NCI-H2107 (cell line): ENCODE data around the gene DGKQ.

Source experiments
- DNase-seq: peaks from one replicate; lab custom pipeline; 2025; lab: John Stamatoyannopoulos, UW

DGKQ gene, protein sequence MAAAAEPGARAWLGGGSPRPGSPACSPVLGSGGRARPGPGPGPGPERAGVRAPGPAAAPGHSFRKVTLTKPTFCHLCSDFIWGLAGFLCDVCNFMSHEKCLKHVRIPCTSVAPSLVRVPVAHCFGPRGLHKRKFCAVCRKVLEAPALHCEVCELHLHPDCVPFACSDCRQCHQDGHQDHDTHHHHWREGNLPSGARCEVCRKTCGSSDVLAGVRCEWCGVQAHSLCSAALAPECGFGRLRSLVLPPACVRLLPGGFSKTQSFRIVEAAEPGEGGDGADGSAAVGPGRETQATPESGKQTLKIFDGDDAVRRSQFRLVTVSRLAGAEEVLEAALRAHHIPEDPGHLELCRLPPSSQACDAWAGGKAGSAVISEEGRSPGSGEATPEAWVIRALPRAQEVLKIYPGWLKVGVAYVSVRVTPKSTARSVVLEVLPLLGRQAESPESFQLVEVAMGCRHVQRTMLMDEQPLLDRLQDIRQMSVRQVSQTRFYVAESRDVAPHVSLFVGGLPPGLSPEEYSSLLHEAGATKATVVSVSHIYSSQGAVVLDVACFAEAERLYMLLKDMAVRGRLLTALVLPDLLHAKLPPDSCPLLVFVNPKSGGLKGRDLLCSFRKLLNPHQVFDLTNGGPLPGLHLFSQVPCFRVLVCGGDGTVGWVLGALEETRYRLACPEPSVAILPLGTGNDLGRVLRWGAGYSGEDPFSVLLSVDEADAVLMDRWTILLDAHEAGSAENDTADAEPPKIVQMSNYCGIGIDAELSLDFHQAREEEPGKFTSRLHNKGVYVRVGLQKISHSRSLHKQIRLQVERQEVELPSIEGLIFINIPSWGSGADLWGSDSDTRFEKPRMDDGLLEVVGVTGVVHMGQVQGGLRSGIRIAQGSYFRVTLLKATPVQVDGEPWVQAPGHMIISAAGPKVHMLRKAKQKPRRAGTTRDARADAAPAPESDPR

DNA sequence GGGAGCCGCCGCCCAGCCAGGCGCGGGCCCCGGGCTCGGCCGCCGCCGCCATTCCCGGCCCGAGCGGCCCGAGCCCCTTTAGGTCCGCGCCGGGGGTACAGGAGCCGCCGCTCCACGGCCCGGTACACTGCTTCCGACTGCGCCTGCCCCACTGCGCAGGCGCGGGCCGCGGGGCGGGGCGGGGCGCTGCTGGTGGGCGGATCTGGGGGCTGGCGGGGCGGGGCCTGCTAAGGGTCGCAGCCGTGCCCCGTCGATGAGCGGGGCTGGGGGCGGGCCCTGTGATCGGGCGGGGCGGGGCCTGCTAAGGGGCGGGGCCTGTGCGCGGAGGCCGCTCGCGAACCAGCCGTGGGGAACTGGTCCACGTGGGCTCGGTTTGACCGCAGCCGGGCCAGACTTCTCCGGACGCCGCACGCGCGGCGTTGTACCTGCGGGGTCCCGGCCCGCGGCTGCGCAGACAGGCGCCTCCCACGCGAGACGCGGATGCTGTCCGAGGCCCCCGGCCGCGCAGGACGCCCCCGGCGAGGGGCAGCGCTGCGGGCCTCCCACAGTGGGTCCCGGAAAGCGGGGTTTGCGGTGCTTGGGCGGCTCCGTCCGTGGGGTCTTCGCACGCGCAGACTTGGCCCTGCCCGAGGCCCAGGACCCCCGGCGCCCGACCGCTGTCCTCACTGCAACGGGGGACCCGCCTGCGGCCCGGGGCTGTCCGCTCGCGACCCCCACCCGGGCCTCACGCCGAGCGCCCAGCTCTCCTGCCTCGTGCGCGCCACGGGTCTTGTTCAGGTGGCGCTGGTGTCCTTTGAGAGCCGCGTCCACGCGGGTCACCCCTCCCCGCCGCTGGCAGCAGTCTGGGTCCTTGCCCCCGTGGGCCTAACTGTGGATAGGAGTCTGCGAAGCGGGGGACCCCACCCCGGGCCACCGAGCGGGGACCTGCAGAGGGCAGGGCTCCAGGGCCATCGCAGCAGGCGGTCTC, at the start of gene DGKQ:
Gene DGKQ (minus strand): TSS at position 139 of the 967 bp plus-strand sequence. CDS start 87 bp downstream, at position 52.
- no peak for DNase-seq

DNA sequence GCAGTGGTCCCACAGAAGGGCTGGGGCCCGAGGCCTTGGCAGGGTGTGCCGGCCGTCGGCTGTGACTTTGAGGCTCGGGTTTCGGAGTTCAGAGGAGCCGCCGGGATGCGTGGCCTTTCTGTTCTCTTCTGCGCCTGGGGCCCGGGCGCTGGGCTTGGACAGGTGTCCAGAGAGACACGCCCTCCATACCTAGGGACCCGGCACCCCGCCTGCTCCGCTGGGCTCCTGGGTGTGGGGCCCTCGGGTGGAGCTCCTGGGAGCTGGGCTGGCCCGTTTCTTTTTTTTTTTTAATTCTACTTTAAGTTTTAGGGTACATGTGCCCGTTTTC, 49.3 kb upstream of the DGKQ start:
- DNase-seq: no peak

DNA sequence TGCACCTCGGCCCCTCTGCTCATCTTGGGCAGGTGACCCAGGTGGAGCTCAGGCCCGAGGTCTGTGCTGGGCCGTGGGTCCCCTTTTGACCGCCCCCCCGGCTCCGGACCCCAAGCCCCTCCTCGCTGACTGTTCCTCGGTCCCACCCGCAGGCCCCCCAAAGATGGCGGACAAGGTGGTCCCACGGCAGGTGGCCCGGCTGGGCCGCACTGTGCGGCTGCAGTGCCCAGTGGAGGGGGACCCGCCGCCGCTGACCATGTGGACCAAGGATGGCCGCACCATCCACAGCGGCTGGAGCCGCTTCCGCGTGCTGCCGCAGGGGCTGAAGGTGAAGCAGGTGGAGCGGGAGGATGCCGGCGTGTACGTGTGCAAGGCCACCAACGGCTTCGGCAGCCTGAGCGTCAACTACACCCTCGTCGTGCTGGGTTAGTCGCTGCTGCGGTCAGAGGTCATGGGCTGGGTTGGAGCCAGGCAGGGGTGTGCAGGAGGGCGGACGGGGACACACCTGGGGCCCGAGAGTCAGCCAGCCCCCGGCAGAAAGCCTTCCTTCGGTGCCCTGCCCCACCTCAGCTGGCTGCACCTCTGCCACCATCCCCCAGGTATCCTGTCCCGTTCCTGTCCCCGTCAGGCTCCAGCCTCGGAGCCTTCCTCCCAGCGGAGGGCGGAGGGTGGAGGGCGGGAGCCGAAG, 48.8 kb upstream of the DGKQ start:
- no peak for DNase-seq

DNA sequence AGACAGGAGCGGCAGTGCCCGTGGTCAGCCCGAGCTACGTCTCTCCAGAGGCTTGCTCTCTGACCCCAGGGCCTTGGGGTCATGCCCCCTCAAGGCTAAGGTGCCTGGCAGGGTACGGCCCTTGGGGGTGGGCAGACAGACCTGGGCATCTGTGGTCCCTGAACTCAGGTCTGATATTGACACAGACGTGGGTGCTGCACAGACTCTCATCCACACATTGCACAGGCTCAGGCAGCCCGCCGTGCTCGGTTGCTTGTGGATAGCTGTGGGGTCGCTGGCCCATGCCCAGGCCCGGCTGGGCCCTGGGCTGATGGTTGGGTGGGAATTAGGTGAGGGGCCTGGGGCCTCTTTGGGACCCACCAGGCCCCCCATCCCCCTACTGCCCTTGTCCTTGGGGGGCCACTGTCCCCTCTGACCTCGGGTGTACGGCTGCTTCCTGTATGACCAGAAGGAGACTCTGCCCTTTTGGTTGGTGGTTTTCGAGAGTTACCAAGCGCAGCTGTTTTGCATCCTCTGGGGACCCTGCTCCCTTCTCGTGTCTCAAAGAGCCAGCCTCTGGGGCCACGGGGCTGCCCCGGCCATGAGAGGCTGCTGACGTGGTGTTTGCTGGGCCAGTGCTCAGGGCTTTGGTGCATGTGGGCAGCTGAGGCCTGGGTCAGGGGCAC, 48.1 kb upstream of the DGKQ start:
- no peak for DNase-seq

DNA sequence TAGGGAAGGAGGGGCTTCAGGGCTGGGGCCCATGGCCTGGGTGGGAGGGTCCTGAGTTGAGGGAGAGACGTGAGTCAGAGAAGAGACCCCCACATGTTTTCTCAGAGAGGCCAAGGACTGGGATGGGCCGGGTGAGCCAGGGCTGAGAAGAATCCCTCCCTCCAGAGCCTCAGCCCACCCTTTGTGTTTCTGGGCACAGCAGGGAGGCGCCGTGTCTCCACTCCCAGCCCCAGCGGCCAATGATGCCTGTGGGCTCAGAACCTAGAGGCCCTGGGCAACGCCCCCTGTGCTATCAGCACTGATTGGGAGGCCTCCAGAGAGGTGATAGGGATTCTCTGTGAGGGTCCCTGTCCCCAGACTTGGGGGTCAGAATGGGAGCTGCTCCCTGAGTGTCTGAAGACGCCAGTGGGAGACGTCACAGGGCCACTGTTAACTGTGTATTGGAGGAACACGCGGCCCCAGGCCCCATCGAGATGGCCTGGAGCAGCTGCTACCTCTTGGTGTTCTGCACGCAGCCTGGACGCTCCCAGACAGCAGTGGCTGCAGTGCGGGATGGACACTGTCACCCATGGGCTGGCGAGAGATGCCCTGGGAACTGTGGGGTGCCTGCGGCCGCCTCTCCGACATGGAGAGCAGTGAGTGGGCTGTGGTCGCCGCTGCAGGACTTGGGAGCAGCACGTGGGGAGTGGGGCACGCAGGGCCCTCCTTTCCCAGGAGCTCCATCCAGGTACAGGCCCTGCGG, 46.5 kb upstream of the DGKQ start:
- no peak for DNase-seq

DNA sequence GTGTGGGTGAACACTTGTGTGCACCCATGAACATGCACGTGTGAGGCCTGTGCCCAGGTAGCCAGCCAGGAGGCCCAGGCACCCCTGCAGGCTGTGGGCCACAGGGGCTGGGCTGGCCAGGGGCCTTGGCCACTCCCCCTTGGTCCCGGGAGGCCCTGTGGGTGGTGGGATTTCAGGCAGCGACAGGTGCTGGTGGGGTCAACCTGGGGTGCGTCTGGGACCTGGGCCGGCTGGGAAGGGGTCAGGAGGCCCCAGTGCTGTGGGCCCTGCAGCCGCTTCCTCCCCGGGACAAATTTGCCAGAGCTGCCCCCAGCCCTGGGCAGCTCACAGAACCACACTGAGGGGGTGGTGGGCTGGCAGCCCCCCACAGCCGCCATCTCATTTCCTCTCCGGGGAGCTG, 46.0 kb upstream of the DGKQ start:
- no peak for DNase-seq

DNA sequence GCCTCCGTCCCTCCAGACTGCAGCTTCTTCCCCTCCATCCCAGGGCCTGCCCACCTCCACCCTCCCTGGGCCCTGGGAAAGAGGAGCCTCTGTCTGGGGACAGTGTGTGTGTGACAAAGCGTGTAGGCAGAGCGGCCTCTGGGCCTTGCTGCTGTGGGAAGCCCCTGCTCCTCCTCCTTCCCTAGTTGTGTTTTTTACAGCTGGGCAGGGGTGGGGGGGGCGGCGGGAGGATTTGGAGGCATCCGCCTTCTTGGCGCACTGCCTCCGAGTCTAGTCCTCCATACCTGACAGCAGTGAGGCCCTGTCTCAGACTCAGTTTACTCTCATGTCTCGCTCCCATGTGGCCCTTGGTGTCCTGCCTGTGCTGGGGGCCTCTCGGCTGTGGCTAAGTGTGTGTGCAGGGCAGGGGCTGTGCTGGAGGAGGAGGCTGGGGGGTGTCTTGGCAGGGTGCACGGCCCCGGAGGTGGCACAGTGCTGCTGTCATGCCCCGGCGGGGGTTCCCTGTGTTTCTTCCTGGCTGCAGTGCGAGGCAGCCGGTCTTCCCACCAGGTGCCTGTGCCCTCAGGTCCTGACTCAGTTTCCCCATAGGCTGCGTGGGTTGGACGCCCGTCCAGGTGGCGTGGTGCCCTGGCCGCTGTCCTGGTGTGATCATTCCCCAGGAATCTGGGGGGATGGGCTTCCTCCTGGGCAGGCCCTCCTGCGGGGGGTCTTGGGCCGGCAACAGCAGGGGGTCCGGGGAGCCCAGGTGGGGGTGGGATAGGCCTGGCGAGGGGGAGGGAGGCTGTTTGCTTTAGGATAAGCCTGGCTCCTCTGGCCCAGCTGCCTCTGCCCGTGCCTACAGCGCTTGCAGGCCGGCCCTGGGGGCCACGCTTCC, 45.0 kb upstream of the DGKQ start:
- no peak for DNase-seq

DNA sequence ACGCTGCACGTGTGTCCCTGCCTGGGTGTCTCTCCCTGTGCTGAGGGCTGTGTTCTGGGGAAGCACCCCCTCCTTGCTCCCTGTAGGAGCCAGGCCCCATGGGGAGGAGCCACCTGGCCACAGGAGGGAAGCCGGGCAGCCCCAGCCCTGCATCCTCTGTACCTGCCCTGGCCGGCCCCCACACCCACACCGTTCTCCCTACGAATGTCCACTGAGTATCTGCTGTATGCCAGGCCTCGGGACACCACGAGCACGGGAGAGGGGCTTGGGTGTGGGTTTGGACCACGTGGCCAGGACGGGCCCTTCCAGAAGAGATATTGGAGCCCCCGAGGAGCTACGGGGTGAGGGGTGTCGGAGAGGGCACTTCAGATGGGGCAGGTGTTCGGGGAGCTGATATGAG, 44.3 kb upstream of the DGKQ start:
- no peak for DNase-seq

DNA sequence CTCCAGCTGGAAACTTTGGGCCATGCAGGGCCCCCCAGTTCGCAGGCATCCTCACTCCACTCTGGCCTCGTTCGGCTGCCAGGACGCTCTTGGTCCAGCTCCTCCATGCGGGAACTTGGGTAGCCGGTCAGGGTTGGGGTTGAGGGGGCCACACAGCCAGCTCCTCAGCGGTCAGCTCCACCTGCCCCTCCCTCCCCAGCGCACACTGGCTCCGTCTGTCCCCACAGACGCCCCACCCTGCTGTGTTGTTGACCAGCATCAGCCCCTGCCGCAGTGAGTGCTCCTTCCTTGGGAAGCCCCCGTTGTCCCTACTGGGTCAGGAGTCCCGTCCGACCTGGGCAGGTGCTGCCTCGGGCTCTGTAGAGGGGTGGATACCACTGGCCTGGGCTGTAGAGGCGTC, 43.8 kb upstream of the DGKQ start:
- DNase-seq: no peak

DNA sequence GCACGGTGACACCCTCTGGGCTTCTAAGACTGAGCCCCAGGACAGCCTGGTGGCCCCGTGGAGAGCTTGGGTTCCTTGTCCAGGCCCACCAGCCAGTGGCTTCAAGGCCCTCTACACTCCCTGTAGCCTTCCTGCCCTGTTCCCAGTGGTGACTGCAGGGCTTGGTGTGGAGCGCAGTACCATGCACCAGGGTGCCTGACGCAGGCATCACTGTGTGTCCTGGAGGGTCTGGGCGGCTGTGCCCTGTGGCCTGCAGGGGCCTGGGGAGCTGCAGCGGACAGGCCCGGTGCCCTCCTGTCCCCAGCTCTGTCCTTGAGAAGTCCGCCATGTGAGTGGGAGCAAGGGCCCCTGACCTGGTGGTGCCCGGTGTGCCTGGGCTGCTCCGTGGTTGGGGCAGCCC, 42.4 kb upstream of the DGKQ start:
- no peak for DNase-seq

DNA sequence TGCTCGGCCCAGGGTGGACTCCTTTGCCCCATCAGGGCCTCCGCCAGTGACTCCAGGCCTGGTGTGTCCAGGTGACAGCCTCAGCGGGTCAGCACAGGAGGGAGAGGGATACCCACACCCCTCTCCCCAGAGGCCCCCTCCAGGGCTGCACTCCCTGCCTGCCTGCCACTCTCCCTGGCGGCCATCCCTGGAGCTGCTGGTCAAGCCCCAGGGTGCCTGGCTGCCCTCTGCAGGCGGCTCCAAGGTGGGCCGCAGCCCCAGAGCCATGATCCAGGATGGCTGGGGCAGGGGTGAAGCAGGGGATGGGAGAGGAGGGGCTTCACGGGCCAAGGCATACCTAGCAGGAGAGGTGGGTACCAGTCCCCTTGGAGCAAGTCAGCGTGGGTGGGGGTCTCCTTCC, 41.8 kb upstream of the DGKQ start:
- DNase-seq: no peak

DNA sequence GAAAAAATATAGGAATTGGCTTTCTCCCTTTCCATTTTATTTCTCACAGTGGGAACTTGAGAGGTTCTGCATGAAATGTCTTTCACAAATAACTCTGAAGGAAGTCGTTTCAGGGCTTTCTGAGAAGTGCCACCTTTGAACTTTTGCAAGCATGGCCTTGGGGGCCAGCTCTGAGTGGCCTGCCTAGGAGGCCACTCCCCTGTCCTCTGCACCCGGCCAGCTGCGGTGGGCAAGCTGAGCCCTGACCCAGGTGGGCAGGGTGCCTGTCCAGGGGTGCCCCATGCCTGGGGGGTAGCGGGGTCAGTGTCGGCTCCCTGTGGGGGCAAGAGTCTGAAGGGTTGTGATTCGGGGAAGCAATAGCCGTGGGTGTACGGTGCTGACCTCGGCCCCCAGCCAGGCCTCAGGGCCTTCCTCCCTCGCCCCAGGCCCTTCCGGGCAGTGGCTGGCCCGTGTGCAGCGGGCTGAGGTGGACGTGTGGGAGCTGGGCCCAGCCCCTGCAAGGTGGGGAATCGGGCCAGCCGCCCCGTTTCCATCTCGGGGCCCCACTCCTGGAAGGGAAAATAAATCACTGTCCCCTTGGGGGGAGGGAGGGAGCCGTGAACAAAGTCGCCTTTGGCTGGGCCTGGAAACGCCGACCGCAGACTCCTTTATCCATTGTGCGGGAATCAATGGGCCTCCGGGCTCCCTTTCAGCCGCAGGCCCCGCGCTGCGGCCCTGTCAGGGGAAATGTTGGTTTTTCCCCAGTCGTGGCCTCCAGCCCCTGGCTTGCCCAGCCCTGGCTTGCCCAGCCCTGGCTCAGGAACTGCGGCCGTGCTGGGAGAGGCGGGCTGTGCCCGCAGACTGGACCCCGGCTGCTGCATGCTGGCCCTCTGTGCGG, 41.2 kb upstream of the DGKQ start:
- no peak for DNase-seq

DNA sequence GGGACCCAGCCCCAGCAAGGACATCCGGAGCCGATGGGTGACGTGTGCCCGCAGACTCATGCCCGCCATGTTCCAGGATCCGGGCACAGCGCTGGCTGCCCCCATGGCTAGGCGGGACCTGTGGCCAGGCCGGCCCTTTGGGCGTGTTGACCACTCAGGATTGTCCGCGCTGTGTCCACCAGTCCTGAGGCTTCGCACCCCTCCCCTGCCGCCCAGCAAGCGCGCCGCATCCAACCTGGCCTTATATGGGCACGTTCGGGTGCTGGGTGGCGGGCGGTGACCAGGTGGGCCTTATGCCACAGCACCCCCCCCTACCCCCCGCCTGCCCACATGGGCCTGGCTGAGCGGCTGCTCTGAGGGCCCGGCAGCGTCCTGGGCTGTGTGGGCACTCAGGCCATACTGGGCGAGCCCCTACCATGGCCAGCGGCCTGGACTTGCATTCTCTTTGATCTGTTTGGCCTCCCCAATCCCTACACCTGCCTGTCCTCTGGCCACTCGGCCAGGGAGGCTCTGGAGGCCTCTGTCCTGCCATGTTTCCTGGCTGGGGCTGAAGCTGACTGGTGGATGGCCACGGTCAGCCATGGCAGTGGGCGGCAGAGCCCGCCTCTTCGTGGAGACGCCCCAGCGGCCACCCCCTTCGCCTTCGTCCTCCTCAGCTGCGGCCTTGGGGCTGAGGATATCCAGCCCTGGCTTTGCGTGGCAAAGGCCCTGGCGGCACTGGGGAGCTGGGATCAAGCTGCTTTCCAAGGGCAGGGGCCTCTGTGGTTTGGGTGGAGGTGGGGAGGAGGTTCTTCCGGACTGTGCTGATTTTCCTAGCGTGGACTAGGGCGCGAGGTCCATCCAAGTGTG, 40.1 kb upstream of the DGKQ start:
- no peak for DNase-seq

DNA sequence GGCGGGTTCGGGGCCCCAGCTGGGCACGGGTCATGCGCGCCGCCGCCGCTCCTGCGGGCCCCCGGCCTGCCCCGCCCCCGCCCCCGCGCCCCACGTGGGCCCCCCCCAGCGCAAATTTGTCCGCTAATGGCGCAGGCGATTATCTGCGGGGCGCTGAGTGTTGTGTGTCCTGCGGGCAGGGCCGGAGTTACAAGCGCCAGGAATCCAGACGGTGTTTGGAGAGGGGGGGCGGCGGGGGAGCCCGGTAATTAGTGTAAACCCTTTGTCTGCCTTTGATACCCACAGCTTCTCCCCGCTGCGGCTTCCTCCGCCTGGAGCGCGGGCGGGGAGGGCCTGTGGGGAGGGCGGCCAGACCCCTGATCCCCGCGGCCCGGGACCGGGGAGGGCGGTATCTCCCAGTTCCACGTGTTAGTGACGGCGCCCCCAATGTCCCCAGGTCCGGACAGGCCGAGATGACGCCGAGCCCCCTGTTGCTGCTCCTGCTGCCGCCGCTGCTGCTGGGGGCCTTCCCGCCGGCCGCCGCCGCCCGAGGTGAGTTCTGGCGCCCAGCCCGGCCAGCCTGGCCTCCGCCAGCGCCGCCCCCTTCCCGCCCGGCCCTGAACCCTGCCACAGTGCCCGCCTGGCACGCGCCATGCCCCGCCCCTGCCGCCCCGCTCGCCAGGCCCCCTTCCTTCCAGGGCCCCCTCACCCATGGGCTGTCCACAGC, 38.8 kb upstream of the DGKQ start:
- DNase-seq: no peak

DNA sequence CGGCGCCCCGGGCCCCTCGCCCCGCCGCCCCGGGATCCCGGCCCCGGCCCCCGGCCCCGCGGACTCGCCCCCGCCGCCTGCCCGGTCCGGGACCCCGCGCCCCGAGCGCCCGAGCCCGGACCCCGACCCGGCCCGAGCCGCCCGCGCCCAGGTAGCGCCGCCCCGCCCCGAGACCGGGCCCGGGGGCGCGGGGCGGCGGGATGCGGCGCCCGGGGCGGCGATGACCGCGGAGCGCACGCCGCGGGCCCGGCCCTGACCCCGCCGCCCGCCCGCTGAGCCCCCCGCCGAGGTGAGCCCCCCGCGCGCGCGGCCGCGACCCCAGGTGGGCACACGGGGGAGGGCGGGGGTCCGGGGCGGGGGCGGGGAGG, 38.3 kb upstream of the DGKQ start:
- DNase-seq: no peak

DNA sequence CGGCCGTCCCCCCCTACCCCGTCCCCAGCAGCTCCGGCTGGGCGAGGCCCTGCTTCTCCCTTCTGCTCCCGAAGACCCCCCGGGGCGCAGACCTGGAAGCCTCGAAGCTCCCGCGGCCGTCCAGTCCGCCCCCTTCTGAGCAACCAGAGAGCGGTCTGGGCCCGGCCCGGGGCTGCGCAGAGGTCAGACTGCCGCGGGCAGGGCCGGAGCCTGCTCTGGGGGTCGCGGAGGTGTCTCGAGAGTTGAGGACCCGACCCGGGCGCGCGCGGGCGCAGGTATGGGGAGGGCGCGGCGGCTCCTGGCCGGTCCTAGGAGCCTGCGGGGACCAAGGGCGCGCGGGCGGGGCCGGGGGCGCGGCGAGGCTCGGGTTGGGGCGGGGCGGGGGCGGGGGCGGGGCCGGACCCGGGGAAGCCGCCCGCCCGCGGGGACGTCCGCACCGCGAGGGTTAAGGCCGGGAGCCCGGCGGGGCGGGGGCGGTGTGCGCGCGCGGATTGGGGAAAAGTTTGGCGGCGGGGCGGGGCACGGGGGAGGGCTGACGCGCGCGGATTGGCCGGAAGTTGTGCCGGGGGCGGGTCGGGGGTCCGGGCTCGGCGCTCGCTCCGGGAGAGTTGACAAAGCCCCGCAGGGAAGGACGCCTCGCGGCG, 37.8 kb upstream of the DGKQ start, which contains the start of gene FGFRL1:
Gene FGFRL1 (plus strand): TSS at position 605 of the 644 bp plus-strand sequence. CDS start 860 bp downstream, outside the sequence.
- DNase-seq: no peak
